HepG2 (cell line): ENCODE data around the gene SEPTIN5. TPM values are rescaled to one million over a fixed set of nuclear protein-coding genes. Genes with fewer than 3 reads are reported as not detected.

Experiments used
- MAX ChIP-seq: IDR thresholded peaks from 2 replicates; pipeline ENCODE4 v1.6.1; 2012; ENCODE audit warnings: inconsistent platforms
- NONO ChIP-seq, 2 experiments: fragments of 450-650 bp in 1 of 2; sonication (generic) in 1 of 2; formaldehyde crosslinking in 1 of 2; IDR thresholded peaks in 1 of 2; conservative IDR thresholded peaks in 1 of 2; 2 replicates each; pipeline versions ENCODE4 v1.6.1 to v1.8.0; 2017 to 2022; ENCODE audit warnings: mild to moderate bottlenecking in 1 of 2, missing genetic modification reagents in 1 of 2, moderate library complexity in 1 of 2
- TFDP1 ChIP-seq: IDR thresholded peaks from 2 replicates; pipeline ENCODE4 v1.6.1; 2016; ENCODE audit warnings: missing compliant biosample characterization, missing genetic modification reagents, borderline replicate concordance
- ZFX ChIP-seq: sonication (generic); formaldehyde crosslinking; IDR thresholded peaks from 2 replicates; pipeline ENCODE4 v1.4.0; 2020; ENCODE audit warnings: mild to moderate bottlenecking, low read depth, missing genetic modification reagents, moderate library complexity
- ZNF263 ChIP-seq: sonication (generic); formaldehyde crosslinking; IDR thresholded peaks from 2 replicates; pipeline ENCODE4 v1.4.0; 2020; ENCODE audit warnings: missing genetic modification reagents
- ZNF629 ChIP-seq: sonication (generic); formaldehyde crosslinking; conservative IDR thresholded peaks from 2 replicates; pipeline ENCODE4 v1.5.0; 2020; ENCODE audit warnings: missing genetic modification reagents
- ZNF777 ChIP-seq: sonication (generic); formaldehyde crosslinking; IDR thresholded peaks from 2 replicates; pipeline ENCODE4 v1.4.0; 2020; ENCODE audit warnings: missing genetic modification reagents
- ZNF782 ChIP-seq: sonication (generic); formaldehyde crosslinking; IDR thresholded peaks from 2 replicates; pipeline ENCODE4 v1.4.0; 2020; ENCODE audit warnings: missing genetic modification reagents, mild to moderate bottlenecking, borderline replicate concordance
- polyA plus RNA-seq, 8 experiments: library from polyadenylated mRNA; depleted of rRNA in 3 of 8; stranded (reverse) in 7 of 8; unstranded in 1 of 8; fragments of >200 nt; fragmentation: Illumina TruSeq in 4 of 8; extraction: Trizol in 4 of 8; gene quantifications; 2 replicates each; pipeline versions ENCODE4 v1.2.1 to v1.2.3, GENCODE V29; 2011 to 2016; ENCODE audit warnings: low read depth in 4 of 8, missing spikeins in 1 of 8, mixed read lengths in 1 of 8; ENCODE audit not compliant: insufficient read depth in 1 of 8
- total RNA-seq, 5 experiments: library from RNA; depleted of rRNA; stranded (reverse); fragments of >200 nt; fragmentation: Illumina TruSeq; extraction: Trizol; gene quantifications; 2 replicates each; pipeline ENCODE4 v1.2.3, GENCODE V29; 2016; ENCODE audit warnings: low read depth in 1 of 5

The SEPTIN5 gene
- total and polyA plus RNA-seq, 2 of the 13 experiments (the other 11 are each of a cell fraction or from before 2014, with no cell fraction given): 0.33 TPM; not detected in 1

GRCh38 chr22:19756288-19757128 is 42.2 kb downstream of the SEPTIN5 start (continued):
- TF ChIP-seq ZNF782 (CRISPR knock-in tag) (no peak), MAX (peak; percentile 54; the same call in 1 of the 2 replicates), TFDP1 (peak; percentile 45; the same call in 1 of the 2 replicates), ZNF777 (CRISPR knock-in tag) (peak; percentile 75), ZNF629 (CRISPR knock-in tag) (peak; percentile 61; the same call in 1 of the 2 replicates), ZFX (peak; percentile 48; the same call in 1 of the 2 replicates), NONO (IDR thresholded peaks at IDR 0.05) (no peak), NONO (CRISPR knock-in tag; conservative IDR thresholded peaks at IDR 0.05) (peak; percentile 26; the same call in 1 of the 2 replicates), ZNF263 (CRISPR knock-in tag) (peak; percentile 49; the same call in 1 of the 2 replicates)
